Measurements from ENCODE around the gene UGT1A9.

GRCh38 chr2:233706720-233707119, 35.0 kb downstream of the UGT1A9 start:
- TF ChIP-seq CTCF (IDR thresholded peaks at IDR 0.05) (no peak), POLR2AphosphoS5 (IDR thresholded peaks at IDR 0.05; ENCODE audit: insufficient read depth in 1 of 2, low read depth in 1 of 2) (no peak)

Measured in vagina (tissue), 2 donors.